8988T (cell line): Measurements from ENCODE around the gene DMBX1.

ENCODE experiments used
- DNase-seq: peaks from one replicate; pipeline ENCODE4 v3.0.0; 2011

DMBX1 gene

DNA sequence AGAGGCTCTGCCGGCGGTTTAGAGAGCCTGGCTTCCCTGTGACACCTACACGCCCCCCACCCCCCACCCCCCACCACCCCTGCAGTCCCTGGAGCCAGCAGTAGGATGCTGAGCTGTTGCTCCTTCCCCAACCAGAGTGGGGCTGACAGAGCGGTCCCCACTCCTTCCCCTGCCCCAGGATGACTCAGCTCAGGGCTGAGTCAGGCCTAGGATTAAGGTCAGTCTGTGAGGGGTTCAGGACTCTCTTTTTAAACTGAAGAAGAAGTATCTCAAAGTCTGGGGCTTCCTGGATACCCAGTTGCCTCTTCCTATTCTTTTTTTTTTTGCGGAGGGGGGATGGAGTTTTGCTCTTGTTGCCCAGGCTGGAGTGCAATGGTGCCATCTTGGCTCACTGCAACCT, 19.1 kb downstream of the DMBX1 start:
- no peak for DNase-seq

DNA sequence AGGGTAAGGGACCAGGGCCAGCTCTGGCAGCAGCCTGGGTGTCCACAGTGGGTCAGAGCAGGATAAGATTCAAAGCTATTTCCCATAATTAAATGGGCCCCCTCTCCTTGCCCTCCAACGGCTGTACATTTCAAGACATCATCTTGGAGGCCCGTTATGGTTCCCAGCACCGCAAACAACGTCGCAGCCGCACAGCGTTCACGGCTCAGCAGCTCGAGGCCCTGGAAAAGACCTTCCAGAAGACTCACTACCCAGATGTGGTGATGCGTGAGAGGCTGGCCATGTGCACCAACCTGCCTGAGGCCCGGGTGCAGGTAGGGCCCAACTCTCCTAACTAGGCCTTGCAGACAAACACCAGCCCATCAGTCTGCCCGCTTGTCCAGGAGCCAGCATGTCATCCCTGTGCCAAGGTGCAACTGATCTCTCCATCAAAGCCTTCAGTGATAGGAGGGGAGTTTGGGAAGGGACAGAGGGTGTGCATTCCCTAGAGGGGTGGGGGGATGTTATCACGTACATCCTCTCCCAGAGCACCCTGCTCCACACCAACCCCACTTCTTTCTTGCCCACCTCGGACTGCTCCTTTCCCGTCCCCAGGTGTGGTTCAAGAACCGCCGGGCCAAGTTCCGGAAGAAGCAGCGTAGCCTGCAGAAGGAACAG, 20.8 kb downstream of the DMBX1 start:
- no peak for DNase-seq

DNA sequence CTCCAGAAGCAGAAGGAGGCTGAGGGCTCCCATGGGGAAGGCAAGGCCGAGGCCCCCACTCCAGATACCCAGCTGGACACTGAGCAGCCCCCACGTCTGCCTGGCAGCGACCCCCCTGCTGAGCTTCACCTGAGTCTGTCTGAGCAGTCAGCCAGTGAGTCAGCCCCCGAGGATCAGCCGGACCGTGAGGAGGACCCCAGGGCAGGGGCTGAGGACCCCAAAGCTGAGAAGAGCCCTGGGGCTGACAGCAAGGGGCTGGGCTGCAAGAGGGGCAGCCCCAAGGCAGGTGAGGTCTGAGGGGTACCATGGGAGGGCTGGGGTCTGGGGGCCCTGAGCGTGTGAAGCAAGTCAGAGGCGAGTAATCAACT, 21.3 kb downstream of the DMBX1 start:
- no peak for DNase-seq

DNA sequence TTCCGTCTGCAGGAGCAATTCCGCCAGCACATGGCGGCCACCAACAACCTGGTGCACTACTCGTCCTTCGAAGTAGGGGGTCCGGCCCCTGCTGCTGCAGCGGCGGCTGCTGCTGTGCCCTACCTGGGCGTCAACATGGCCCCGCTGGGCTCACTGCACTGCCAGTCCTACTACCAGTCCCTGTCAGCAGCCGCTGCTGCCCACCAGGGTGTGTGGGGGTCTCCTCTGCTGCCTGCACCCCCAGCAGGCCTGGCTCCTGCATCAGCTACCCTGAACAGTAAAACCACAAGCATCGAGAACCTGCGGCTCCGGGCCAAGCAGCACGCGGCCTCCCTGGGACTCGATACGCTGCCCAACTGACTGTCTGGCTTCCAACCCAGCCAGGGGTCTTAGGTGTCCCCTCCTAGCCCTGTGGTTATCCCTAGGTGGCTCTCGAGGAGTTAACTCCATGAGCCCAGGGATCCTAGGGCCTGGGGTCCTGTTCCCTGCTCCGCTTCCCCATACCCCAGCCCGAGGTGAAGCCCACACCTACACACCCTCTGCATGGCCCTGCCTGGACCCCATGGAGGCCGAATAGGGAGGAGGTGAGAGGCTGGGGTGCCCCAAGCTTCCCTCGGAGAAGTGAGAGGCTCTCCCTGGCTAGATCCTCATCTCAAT, 22.6 kb downstream of the DMBX1 start:
- DNase-seq = no peak

GRCh38 chr1:46512792-46513190, 23.2 kb downstream of the DMBX1 start:
- DNase-seq = no peak

GRCh38 chr1:46513536-46513935, 23.9 kb downstream of the DMBX1 start:
- no peak for DNase-seq

GRCh38 chr1:46515576-46515975, 25.9 kb downstream of the DMBX1 start:
- no peak for DNase-seq

GRCh38 chr1:46516200-46516950, 26.7 kb downstream of the DMBX1 start:
- no peak for DNase-seq

DNA sequence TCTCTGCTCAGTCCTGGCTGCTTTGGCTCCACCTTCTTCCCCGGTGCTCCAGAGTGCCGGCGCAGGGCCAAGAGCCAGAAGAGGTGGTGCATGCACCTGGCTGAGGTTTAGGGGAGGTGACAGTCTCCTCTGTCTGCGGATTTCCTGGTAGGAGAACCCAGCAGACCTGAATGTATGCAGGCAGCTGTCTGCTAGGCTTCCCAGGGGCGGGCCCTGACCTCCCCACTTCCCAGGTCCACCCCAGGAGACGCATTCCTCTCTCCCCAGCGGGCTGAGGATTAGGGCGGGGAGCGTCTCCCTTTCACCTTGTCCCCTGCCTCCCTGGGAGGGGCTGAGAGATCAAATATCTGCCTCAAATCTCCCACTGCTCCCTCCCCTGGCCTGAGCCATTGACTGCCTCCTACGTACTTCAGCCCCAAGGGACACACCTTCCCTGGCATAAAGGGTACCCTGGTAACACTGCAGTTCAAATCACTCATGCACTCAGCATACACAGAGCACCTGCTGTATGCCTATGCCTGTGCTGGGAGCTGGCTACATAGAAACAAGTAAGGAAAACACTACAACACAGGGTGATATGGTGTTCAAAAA, 27.5 kb downstream of the DMBX1 start:
- no peak for DNase-seq

GRCh38 chr1:46517932-46518498, 28.4 kb downstream of the DMBX1 start:
- no peak for DNase-seq

DNA sequence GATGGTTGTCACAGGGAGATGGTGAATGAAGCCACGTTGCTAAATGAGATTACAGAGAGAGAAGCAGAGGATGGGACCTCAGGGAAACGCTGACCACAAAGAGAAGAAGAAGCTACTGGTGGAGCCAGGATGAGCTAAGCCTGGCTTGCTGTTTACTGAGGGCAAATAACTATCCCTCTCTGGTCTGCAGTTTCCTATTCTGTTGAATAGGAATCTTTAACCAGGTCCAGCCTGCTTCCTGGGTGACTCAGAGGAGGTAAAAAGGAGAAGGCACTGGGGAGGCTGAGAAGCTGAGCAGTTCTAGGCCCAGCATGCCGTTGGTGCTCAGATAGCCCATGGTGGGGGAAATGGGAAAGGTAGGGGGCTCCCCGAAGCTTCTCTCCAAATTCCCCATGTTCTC, 29.6 kb downstream of the DMBX1 start:
- DNase-seq = no peak

DNA sequence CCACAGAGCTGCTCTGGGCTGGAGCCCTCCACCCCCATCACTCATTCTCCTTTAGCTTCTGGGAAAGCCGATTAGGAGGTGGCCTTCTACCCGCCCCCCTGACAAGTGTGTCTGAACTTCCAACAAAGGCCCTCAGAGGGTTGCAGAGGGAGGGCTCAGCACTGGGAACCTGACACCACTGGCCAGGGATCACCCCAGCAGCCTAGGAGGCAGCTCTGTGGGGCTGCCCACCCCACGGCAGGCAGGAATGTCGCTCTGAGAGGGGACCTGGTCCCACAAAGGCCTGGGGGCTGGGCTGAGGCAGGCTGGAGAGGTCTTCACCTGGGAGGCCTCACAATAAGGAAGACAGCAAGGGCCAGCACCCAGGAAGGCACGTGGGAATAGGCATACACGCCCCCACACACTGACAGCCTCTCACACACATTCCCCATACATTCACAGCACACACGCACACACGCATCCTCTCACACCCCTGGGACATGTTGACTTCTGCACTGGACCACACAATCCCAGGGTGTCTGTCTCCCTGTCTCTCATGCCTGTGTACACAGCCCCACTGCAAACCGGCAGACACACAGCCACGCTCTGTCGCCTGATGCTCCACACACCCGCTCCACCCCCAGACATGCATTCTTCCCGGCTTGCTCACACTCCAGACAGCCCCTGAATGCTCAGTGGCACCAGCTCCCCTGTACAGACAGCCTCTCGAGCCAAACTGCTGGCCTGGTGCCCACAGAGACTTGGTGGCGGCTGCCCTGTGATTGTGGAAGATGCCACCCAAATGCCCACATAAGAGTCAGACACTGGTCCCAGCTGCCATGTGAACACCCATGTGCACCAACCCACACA, 30.7 kb downstream of the DMBX1 start:
- DNase-seq = peak; percentile 63

DNA sequence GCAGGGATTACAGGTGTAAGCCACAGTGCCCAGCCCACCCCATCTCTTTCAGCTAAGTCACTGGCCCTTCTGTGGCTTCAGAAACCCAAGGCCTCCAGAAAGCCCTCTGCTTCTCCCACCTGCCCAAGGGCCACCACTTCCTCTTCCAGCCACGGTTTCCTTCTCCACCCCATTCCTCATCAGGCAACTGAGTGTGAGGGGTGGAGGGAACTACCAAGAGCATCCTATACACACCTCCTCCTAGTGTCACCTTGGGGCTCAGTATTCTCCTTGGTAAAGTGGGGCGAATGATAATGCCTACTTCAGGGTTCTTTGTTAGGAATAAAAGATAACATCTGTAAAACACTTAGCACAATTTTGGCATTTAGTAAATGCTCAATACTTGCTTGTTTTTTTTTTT, 31.8 kb downstream of the DMBX1 start:
- DNase-seq = no peak

GRCh38 chr1:46522184-46522968, 32.7 kb downstream of the DMBX1 start:
- no peak for DNase-seq

DNA sequence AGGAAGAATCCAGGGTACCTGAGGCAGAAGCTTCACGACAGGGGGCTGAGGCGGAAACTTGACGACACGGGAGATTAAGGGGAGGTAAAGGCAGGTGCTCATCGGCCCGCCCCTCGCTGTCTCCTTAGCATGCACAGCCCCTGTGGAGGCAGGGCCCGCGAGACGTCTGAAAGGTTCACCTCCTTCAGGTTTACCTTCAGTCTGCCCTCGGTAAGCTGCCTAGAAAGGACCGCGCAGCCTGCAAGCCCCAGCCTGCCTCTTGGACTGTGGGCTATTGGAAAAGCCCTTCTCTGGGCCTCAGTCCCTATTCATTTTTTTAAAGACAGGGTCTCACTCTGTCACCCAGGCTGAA, 33.3 kb downstream of the DMBX1 start:
- DNase-seq = no peak

- no peak for DNase-seq
Measured at GRCh38 chr1:46523496-46524353, 34.1 kb downstream of the DMBX1 start.

- no peak for DNase-seq
Measured at GRCh38 chr1:46524843-46525242, 35.2 kb downstream of the DMBX1 start.

DNA sequence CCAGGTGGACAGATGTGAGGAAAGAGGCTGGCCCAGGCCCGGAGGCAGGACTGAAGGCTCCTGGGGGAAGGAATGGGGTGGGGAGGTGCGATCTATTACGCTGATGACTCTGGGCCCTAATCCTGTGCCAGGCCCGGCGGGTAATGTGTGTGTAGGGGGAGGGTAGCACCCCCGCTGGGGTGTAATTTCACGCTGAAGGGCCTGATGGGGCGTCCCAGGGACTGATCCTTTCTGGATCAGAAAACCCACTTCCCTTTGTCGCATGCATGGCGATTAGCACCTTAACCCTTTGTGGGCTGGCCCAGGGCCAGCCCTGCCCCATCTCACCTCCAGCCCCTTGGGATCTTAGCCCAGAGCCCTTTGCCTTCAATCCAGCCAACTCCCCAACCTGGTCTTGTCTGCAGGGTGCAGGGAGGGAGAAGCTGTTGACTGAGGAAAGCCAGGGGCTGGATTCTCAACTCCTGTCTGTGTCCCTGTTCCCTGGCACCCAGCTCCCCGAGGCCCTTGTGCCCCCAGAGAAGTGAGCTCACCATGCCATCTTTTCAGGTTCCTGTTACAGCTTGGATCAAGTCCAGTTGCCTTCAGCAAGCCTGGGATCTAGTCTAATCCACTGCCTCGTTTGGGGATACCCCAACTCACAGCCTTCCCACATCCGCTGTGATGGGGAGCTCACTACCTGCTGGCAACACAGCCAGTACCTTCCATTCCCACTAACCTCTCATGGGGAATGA, 35.8 kb downstream of the DMBX1 start:
- DNase-seq = no peak

GRCh38 chr1:46526013-46526690, 36.5 kb downstream of the DMBX1 start:
- DNase-seq = no peak
